Measurements from ENCODE around the gene MOB3B. TPM values are rescaled to one million over a fixed set of nuclear protein-coding genes. Genes with fewer than 3 reads are reported as not detected.
"Not testable (repeated sequence)": the region's sequence is repeated elsewhere in the genome, so short reads cannot be mapped to it uniquely, and the experiment has no call there.

MOB3B gene
- total RNA-seq, 1 donor from 2014 or later: 0.07 TPM

DNA sequence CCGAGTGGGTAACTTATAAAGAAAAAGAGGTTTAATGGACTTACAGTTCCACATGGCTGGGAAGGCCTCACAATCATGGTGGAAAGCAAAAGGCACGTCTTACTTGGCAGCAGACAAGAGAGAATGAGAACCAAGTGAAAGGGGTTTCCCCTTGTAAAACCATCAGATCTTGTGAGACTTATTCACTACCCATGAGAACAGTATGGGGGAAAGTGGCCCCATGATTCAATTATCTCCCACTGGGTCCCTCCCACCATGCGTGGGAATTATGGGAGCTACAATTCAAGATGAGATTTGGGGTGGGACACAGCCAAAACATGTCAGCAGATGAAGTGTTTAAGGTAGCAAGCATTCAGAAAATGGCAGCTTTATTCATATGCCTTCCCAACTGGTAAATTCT is 81.3 kb downstream of the MOB3B start:
- not testable (repeated sequence) for DNase-seq (ENCODE audit: low read depth, low spot score)

DNA sequence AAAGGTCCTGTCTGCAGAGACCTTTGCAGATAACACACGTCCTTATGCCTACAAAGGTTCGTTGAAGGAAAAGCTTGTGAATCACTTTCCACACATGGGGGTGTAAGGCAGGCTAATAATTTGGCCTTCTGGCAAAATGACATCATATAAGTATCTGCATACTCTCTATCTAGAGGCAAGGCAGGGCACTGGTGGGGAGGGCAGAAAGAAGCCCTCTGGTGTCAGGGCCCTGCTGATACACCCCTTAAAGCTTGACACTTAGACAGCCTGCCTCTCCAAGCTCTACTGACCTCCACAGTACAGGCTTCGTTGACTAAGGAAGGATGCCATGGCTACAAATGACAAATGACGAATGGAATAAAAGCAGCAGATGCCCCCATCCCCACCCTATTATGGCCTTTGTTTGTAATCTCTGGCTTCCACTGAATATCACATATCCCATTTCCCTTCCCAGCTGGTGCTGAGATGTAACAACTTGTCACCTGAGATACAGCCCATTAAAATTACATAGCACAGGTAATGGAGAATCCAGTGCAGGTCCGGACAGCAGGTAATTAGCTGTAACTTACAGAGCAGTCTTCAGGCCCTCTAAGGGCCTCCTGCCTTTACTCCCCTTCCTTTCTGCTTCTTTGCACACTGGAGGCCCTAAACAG is 82.5 kb downstream of the MOB3B start:
- no peak for DNase-seq (ENCODE audit: low read depth, low spot score)

DNA sequence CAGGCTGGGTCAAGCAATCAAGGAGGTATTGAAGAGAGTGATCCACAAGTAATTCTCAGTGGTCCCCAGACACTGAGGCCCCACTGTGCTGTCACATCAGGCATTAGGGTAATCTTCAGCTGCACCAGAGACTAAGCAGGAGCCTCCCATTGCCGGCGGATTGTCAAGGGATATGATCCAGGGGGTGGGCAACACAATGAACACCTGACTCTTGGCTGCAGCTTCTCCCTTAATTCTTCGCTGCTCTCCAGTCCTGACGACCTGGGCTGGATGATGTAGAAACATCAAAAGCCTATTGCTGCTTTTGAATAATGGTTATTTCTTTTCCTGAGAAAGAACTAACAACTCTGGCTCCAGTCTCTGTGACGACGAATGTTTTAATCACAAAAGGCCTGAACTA is 83.9 kb downstream of the MOB3B start:
- DNase-seq (ENCODE audit: low read depth, low spot score): no peak

DNA sequence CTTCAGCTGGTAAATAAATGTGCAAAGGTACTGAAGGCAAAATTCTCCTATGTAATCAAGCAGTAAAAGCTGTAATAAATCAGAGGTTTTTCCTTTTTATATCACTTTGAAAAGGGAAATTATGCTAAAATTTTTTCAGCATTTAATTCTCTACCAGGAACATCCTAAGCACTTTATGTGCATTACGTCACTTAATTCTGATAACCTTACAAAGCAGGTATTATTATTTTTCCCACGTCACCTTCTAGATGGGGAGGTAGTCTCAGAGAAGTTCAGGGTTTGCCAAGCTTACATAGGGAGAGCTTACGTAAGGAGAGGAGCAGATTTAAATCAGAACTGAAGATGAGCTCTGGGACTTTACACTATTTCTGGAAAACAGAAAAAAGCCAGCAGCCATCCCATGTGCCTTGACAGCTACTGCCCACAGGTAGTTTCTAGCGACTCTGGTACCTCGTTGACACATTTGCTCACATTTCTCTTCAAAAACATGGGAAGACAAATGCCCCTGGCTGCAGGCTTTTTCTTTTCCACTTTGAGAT is 84.5 kb downstream of the MOB3B start:
- DNase-seq (ENCODE audit: low read depth, low spot score): no peak

DNA sequence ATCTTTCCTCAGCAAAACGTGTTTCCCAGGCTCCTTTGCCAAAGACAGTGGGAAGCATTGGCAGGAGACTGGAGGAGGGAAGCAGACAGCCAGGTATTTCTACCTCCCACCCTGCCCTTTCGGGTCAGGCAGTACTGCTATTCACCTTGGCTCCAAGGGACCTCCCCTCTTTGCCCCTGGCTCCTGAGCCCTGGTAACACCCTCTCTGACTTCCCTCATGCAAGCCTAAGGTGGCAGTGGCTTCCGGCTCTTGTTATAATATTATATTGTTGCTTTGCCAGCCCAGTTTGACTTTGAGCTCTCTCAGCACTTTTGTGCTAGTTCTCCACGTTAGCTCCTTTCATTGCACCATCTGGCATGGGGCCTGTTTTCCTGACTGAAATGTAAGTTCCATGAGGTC is 87.2 kb downstream of the MOB3B start:
- DNase-seq (ENCODE audit: low read depth, low spot score): no peak

DNA sequence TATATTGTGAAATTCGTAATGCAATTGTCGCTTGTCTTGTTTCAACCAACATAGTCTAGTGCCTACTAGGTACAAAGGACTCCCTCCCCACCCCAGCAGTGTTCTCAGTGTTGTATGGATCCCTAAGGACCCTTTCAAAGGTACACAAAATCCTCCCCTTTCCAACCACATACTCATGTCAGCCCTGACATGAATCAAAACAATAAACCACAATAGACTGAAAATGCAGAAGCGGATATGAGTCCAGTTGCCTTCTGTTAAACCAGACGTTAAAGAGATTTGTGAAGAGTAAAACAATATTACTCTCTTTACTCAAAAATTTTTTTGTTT is 87.9 kb downstream of the MOB3B start:
- DNase-seq (ENCODE audit: low read depth, low spot score): no peak

DNA sequence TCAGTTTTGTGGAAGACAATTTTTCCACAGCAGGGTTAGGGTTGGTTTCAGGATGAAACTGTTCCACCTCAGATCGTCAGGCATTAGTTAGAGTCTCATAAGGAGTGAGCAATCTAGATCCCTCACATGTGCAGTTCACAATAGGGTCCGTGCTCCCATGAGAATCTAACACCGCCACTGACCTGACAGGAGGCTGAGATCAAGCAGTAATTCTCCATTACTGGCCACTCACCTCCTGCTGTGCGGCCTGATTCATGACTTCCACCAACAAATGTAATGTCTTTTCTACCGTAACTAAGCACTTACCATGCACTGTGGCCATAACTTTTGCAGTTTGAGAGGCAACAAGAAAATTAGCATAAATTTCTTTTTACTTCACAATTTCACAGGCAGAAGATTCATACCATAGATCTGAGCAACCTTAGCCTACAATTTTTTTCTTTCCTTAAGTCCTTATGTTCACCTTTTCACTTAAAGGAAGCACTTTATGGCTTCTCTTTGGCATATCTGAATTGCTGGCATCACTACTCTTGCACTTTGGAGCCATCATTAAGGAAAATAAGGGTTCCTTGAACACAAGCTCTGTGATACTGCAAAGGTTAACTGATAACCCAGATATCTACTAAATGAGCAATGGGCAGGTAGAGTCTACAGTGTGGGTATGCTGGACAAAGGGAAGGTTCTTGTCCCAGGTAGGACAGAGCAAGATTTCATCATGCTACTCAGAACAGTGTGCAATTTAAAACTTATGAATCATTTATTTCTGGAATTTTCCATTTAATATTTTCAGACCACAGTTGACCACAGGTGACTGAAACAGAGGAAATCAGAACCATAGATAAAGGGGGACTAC is 88.5 kb downstream of the MOB3B start:
- no peak for DNase-seq (ENCODE audit: low read depth, low spot score)

DNA sequence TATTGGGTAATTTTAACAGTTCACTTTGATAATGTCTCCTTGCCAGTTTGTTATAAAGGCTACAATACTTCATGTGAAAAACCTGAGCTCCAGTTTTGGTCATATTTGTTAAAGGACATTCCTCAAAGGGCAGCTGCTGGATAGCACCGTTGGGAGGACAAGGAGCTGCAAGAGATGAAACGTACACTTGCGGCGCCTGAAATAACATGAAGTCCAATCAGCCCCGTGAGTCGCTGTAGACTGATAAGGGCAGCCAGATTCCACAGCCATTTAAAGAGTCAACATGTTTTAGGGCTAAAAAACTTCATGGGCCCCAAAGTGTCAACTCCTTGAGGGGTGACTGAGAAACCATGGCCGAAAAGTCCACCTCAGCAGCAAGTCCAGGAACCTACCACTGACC is 91.1 kb downstream of the MOB3B start:
- DNase-seq (ENCODE audit: low read depth, low spot score): no peak

DNA sequence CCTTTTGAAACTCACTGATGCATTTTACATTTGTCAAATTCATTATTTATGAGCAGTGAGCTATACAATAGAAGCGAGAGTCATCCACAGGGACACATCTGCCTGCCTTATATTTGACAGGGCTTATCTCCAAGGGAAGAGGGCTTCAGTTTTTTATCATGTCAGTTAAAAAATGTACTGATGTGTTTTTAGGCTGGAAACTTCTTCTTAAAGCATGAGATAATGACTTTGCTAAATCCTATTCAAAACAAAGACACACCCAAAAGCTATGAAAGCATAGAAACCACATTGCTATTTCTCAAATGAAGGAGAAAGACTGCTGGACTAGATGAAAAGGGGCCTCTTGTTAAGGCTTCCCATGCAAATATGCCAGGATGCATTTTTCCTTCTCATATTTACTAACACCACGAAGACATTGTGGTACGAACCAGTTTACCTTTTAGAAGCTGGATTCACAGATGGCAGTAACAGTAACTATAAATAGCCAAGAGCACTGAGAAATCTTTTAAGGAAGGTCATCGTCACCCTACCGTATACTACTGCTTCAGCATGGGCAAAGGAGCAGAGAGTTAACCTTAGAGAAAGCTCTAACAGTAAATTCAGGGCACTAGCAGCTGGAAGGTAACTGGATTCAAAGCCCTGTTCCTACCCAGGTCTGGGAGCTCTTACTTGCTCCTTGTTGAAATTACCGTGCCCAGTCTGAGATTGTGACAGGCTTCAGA is 91.8 kb downstream of the MOB3B start:
- DNase-seq (ENCODE audit: low read depth, low spot score): no peak

DNA sequence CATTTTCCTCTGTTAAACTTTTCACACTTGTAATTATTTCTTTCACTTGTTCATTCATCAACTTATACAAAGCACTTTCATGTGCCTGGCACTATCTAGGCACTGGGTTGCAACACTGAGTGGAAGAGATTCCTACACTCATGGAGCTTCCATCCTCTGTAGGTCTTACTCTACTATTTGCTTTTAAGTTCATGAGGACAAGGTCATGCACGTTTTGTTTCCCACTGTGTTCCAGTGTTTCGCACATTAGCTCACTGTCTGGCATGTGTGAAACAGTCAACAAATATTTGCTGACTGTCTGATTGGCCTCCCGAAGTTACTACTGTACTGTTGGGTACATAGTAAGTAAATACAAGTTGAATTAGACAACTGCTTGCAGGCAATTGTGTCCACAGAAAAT is 93.4 kb downstream of the MOB3B start:
- no peak for DNase-seq (ENCODE audit: low read depth, low spot score)

DNA sequence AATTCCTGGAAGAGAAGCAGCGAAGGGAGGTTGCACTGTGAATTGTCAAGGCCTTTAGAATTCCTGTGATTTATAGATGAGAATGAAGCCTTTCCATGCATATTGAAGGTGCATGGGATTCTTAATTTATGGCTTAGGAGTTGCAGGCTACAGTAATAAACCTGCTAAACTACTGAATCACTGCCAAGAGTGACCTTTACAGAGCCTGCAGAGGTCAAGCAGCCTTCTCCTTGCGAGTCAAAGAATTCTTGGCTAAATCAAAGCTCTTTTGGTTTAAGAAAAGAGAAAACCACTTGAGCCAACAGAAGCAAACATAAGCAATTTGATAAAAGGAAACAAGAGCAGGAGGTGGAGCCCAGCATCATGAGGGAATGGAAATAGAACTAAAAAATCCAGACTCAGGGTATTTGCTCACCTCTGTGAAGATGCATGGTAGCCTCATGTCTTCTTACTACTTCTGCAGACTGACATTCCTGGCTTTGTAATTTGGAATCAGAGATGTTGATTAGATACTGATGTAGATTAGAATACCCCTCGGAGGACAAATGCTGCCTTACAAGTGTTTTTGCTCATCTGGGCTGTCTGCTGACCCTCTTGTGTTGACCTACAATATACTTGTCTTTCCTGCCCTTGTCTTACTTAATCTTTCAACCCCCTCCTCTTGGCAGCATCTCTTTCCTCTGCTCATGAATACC is 95.8 kb downstream of the MOB3B start:
- no peak for DNase-seq (ENCODE audit: low read depth, low spot score)

DNA sequence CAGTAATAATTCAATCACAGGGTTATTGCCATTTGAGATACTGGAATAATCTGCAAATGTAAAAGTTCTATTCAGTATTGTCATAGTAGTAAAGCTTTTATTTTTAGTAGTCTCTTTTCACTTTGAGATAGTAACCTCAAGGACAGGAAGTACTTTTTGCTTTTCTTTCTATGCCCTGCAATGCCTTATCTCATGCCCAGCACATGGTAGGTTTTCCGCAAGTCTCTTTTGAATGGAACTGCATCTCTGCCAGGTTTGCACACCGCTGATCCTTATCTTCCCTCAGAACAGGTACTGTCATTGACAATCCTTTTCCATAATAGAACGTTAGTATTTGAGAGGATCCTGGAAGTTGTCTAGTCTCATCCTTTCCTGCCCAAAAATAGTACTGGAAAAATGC is 97.3 kb downstream of the MOB3B start:
- no peak for DNase-seq (ENCODE audit: low read depth, low spot score)

DNA sequence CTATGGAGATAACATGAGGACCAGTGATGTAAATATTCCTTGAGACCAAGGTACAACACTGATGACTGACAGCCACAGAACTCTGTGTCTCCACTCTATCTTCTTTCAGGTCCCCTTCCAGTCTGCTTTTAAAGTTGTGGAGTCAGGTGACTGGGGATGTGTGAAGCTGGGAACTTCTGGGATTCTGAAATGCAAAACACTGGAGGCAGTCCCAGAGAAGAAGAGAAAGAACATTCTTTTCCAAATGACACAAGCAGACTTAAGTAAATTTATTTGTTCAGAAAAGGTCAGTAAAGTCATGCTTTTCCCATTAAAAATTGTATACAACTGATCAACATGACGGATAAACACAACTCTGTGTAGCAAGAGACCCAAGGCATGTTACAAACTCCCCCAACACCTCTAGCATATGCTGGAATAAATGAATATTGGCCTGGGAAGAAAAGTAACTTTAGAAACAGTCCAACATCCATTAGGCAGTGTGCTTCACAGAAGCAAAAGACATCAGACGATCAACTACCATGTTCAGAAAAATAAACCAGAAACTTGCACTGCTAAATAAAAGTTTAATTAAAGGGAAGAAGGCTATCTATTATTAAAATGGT is 98.0 kb downstream of the MOB3B start:
- no peak for DNase-seq (ENCODE audit: low read depth, low spot score)

DNA sequence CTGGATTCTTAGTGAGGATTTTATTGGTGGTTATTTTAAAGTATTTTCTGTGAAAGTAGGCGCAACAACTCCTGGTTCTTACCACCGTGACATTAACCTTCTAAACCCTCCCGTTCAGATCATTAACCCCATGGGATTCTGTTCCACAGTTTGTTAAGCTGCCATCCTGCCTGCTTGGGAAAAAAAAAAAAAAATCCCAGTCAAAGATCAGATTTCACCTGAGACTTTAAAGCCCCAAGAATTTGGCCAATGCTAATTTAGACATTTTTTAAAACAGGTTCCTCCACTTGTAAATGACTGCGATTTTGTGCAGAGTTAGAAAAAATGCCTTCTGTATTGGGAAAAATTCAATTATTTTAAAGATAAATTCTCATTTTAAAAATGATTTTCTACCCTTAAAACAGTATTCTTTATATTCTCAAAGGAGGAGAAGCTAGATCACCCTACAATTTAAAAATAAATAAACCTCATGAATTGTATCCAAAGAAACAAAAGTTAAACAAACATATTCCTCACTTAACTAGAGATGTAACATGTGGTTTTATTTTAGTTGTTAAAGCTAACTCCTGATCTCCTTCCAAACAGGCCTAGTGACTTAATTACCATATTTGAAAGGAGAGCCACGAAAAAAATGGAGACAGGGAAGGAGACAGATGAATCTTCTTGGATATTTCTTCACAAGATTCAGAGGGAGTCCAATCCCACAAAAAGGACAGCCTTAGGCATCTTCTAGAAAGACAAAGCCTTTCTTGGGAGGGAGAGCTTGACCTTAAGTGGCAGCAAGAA is 98.7 kb downstream of the MOB3B start:
- no peak for DNase-seq (ENCODE audit: low read depth, low spot score)

DNA sequence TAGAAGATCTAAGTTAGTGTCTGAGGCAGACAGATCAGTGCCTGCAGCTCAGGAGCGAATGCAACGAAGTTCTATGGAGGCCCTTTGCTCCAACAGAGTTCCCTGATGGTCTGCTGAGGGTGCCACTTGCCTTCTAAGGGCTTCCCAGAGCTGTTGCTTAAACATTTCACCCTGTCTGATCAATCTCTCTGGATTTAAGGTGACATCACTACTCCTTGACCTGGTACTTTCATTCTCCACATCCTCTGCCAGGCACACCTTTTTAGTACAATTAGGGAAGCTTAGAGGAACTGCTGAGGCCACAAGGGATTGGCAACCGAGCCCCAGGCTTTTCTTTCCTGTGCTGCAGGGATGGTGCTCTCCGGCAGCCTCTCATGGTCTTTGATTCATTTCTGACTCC is 99.7 kb downstream of the MOB3B start:
- DNase-seq (ENCODE audit: low read depth, low spot score): no peak

DNA sequence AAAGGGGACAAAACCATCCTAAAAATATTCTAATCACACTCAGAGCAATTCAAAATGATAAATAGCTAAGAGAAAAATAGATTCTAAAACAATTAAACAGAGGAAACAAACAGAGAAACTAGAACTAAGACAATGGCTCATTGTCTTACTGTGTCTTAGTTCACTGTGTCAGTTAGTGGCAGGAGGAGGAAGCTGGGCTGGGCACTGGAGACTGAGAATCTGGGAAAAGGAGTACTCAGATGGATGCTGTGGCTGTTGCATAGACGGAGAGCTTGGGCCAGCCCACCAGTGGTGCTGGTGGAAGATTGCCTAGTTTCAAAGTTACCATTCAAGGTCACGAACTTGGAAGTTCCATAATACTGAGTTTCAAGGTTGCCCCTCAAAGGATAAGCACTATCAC is 100.2 kb downstream of the MOB3B start:
- DNase-seq (ENCODE audit: low read depth, low spot score): no peak

DNA sequence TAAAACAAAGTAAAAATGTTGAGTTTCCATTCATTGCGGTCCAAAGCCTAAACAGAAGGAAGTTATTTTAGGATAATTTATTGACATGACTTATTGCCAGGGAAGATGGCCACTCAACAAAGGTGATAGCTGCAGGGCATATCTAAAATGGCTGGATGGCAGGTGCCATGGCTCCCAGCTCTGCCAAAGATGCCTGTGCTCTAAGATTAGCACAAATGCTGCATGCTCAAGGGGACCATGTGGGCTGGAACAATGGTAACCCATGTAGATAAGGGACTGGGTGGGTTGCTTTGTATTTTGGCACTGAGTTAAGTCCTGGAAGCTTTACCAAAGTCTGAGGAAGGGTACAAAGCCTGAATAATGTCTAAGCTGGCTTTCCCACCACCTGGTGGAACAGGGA is 101.1 kb downstream of the MOB3B start:
- DNase-seq (ENCODE audit: low read depth, low spot score): no peak

DNA sequence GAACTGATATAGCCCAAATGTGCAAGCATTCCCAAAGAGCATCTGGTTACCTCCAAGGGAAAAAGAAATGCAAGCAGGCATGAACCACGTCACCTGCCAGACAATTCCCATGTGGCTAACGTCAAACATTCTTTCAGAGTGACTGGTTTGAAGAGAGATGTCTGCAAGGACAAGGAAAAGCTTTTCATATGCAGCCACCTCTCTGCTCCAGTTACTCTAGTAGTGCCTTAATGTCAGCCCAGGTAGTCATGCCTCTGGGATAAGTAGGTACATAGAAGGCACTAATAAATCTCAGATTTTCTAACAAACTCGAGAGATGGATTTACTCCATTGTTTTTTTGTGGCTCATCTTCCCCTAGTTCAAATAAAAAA is 102.4 kb downstream of the MOB3B start:
- no peak for DNase-seq (ENCODE audit: low read depth, low spot score)

DNA sequence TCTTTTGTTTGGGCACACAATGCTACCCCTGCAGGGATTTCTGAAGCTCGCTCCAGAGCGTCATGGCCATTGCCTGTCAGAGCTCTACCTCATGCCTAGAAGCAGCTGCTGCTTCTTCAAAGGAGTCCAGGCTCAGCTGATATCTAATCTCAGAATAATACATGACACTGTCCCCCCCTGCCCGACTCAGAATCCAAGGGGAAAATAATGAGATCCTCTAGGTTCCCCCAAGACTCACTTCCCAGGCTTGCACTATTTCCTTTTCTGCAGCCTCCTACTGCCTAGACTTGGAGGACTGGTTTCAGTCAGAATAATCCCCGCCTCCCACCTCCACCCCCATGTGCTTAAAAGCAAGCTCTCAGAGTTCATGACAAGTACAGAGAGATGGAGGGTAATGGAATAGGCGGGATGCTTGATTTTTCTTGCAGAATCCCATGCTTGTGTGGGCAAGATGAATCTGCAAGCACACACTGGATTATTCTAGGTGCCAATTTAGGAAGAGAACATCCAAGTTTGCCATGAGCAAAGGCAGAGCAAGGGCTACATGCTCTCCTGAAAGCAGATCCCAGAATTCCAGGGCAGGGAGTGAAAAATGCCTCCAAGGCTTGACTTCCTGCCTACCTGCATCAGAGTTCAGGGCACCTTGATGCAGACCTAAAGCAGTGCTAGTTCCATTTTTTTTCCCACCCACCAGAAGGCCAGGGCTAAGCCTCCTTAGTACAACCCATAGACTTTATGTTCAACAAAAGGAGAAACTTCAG is 102.9 kb downstream of the MOB3B start:
- DNase-seq (ENCODE audit: low read depth, low spot score): no peak
